ENCODE measurements around the gene LTBP3.
A peak's percentile ranks its signal among the peaks of the same experiment; 100 is the strongest.

LTBP3 gene

GRCh38 chr11:65558002-65558929, at the start of gene LTBP3:
TSS of gene LTBP3 (minus strand) at chr11:65558359. CDS start at chr11:65557959, 400 bp downstream.
- Histone ChIP-seq H3K4me1 (ENCODE audit: control insufficient read depth, low read depth, low read length) (peaks cover 23% of the 10 kb centered on the region), H3K27me3 (ENCODE audit: control insufficient read depth, insufficient read depth, low read length) (peaks cover 54% of the 10 kb centered on the region), H3K4me3 (ENCODE audit: low read length) (peak within 1 kb of the TSS; percentile 55)

GRCh38 chr11:65606876-65607613, 48.9 kb upstream of the LTBP3 start:
- Histone ChIP-seq H3K9me3 (ENCODE audit: control insufficient read depth, low read depth, low read length) (no peaks in the 10 kb centered on the region), H3K27me3 (ENCODE audit: control insufficient read depth, insufficient read depth, low read length) (no peaks in the 10 kb centered on the region), H3K9ac (ENCODE audit: low read length) (no peak overlapping the region), H3K4me3 (ENCODE audit: low read length) (peak overlapping the region; percentile 55), H3K36me3 (ENCODE audit: control insufficient read depth, low read depth, low read length) (peaks cover 18% of the 10 kb centered on the region), H3K4me1 (ENCODE audit: control insufficient read depth, low read depth, low read length) (peaks cover 13% of the 10 kb centered on the region), H3K27ac (ENCODE audit: low read length) (no peak overlapping the region)

More at GRCh38 chr11:65558002-65558929, at the start of gene LTBP3:
- no peak within 1 kb of the TSS for H3K27ac ChIP-seq (ENCODE audit: low read length)
- no peak within 1 kb of the TSS for H3K9ac ChIP-seq (ENCODE audit: low read length)
- H3K9me3 ChIP-seq (ENCODE audit: control insufficient read depth, low read depth, low read length) = no peaks in the 10 kb centered on the region
- no peaks in the 10 kb centered on the region for H3K36me3 ChIP-seq (ENCODE audit: control insufficient read depth, low read depth, low read length)

GRCh38 chr11:65604258-65604657, 46.1 kb upstream of the LTBP3 start:
- H3K9me3 ChIP-seq (ENCODE audit: control insufficient read depth, low read depth, low read length) = no peaks in the 10 kb centered on the region
- H3K27ac ChIP-seq (ENCODE audit: low read length) = no peak overlapping the region
- H3K4me1 ChIP-seq (ENCODE audit: control insufficient read depth, low read depth, low read length) = peaks cover 13% of the 10 kb centered on the region
- no peak overlapping the region for H3K4me3 ChIP-seq (ENCODE audit: low read length)
- H3K9ac ChIP-seq (ENCODE audit: low read length) = no peak overlapping the region
- peaks cover 18% of the 10 kb centered on the region for H3K36me3 ChIP-seq (ENCODE audit: control insufficient read depth, low read depth, low read length)
- H3K27me3 ChIP-seq (ENCODE audit: control insufficient read depth, insufficient read depth, low read length) = no peaks in the 10 kb centered on the region

GRCh38 chr11:65599955-65600246, 41.7 kb upstream of the LTBP3 start:
- no peak overlapping the region for H3K9ac ChIP-seq (ENCODE audit: low read length)
- H3K4me1 ChIP-seq (ENCODE audit: control insufficient read depth, low read depth, low read length) = no peaks in the 10 kb centered on the region
- H3K9me3 ChIP-seq (ENCODE audit: control insufficient read depth, low read depth, low read length) = no peaks in the 10 kb centered on the region
- no peak overlapping the region for H3K4me3 ChIP-seq (ENCODE audit: low read length)
- no peak overlapping the region for H3K27ac ChIP-seq (ENCODE audit: low read length)
- peaks cover 7% of the 10 kb centered on the region for H3K36me3 ChIP-seq (ENCODE audit: control insufficient read depth, low read depth, low read length)
- no peaks in the 10 kb centered on the region for H3K27me3 ChIP-seq (ENCODE audit: control insufficient read depth, insufficient read depth, low read length)

- Histone ChIP-seq H3K36me3 (ENCODE audit: control insufficient read depth, low read depth, low read length) (peaks cover 5% of the 10 kb centered on the region), H3K4me3 (ENCODE audit: low read length) (no peak overlapping the region), H3K9me3 (ENCODE audit: control insufficient read depth, low read depth, low read length) (no peaks in the 10 kb centered on the region), H3K27me3 (ENCODE audit: control insufficient read depth, insufficient read depth, low read length) (peaks cover under 1% of the 10 kb centered on the region), H3K27ac (ENCODE audit: low read length) (no peak overlapping the region), H3K9ac (ENCODE audit: low read length) (no peak overlapping the region), H3K4me1 (ENCODE audit: control insufficient read depth, low read depth, low read length) (no peaks in the 10 kb centered on the region)
Measured at GRCh38 chr11:65599216-65599954, 41.2 kb upstream of the LTBP3 start.

- Histone ChIP-seq H3K9ac (ENCODE audit: low read length) (no peak overlapping the region), H3K27ac (ENCODE audit: low read length) (no peak overlapping the region), H3K36me3 (ENCODE audit: control insufficient read depth, low read depth, low read length) (no peaks in the 10 kb centered on the region), H3K27me3 (ENCODE audit: control insufficient read depth, insufficient read depth, low read length) (peaks cover 11% of the 10 kb centered on the region), H3K4me1 (ENCODE audit: control insufficient read depth, low read depth, low read length) (no peaks in the 10 kb centered on the region), H3K4me3 (ENCODE audit: low read length) (no peak overlapping the region), H3K9me3 (ENCODE audit: control insufficient read depth, low read depth, low read length) (no peaks in the 10 kb centered on the region)
Measured at GRCh38 chr11:65598258-65598699, 40.1 kb upstream of the LTBP3 start.

GRCh38 chr11:65596520-65596919, 38.4 kb upstream of the LTBP3 start:
- Histone ChIP-seq H3K9ac (ENCODE audit: low read length) (no peak overlapping the region), H3K4me1 (ENCODE audit: control insufficient read depth, low read depth, low read length) (peaks cover 3% of the 10 kb centered on the region)

GRCh38 chr11:65595543-65596281, 37.6 kb upstream of the LTBP3 start, which contains the start of gene KCNK7:
TSS of gene KCNK7 (minus strand) at chr11:65595800. CDS start at chr11:65595772, 28 bp downstream.
- H3K27ac ChIP-seq (ENCODE audit: low read length) = no peak within 1 kb of the TSS
- no peaks in the 10 kb centered on the region for H3K36me3 ChIP-seq (ENCODE audit: control insufficient read depth, low read depth, low read length)
- peaks cover 3% of the 10 kb centered on the region for H3K4me1 ChIP-seq (ENCODE audit: control insufficient read depth, low read depth, low read length)
- H3K9ac ChIP-seq (ENCODE audit: low read length) = no peak within 1 kb of the TSS
- no peak within 1 kb of the TSS for H3K4me3 ChIP-seq (ENCODE audit: low read length)
- no peaks in the 10 kb centered on the region for H3K9me3 ChIP-seq (ENCODE audit: control insufficient read depth, low read depth, low read length)
- H3K27me3 ChIP-seq (ENCODE audit: control insufficient read depth, insufficient read depth, low read length) = peaks cover 34% of the 10 kb centered on the region

More at GRCh38 chr11:65596520-65596919, 38.4 kb upstream of the LTBP3 start:
- H3K4me3 ChIP-seq (ENCODE audit: low read length) = no peak overlapping the region
- peaks cover 26% of the 10 kb centered on the region for H3K27me3 ChIP-seq (ENCODE audit: control insufficient read depth, insufficient read depth, low read length)
- H3K36me3 ChIP-seq (ENCODE audit: control insufficient read depth, low read depth, low read length) = no peaks in the 10 kb centered on the region
- H3K27ac ChIP-seq (ENCODE audit: low read length) = no peak overlapping the region
- no peaks in the 10 kb centered on the region for H3K9me3 ChIP-seq (ENCODE audit: control insufficient read depth, low read depth, low read length)

- Histone ChIP-seq H3K4me1 (ENCODE audit: control insufficient read depth, low read depth, low read length) (peaks cover 3% of the 10 kb centered on the region), H3K36me3 (ENCODE audit: control insufficient read depth, low read depth, low read length) (no peaks in the 10 kb centered on the region), H3K9me3 (ENCODE audit: control insufficient read depth, low read depth, low read length) (no peaks in the 10 kb centered on the region), H3K4me3 (ENCODE audit: low read length) (no peak overlapping the region), H3K9ac (ENCODE audit: low read length) (no peak overlapping the region), H3K27me3 (ENCODE audit: control insufficient read depth, insufficient read depth, low read length) (peaks cover 40% of the 10 kb centered on the region), H3K27ac (ENCODE audit: low read length) (no peak overlapping the region)
Measured at GRCh38 chr11:65595131-65595530, 37.0 kb upstream of the LTBP3 start.

- Histone ChIP-seq H3K36me3 (ENCODE audit: control insufficient read depth, low read depth, low read length) (no peaks in the 10 kb centered on the region), H3K9me3 (ENCODE audit: control insufficient read depth, low read depth, low read length) (no peaks in the 10 kb centered on the region), H3K27ac (ENCODE audit: low read length) (no peak overlapping the region), H3K4me1 (ENCODE audit: control insufficient read depth, low read depth, low read length) (peaks cover 3% of the 10 kb centered on the region), H3K9ac (ENCODE audit: low read length) (no peak overlapping the region), H3K27me3 (ENCODE audit: control insufficient read depth, insufficient read depth, low read length) (peaks cover 43% of the 10 kb centered on the region), H3K4me3 (ENCODE audit: low read length) (no peak overlapping the region)
Measured at GRCh38 chr11:65593518-65594414, 35.6 kb upstream of the LTBP3 start.

All from iPS-18a (cell line).